ENCODE data around the gene ING1. TPM values are rescaled to one million over a fixed set of nuclear protein-coding genes. Genes with fewer than 3 reads are reported as not detected.

ING1 gene
- total RNA-seq, 3 donors from 2014 or later = 21.0 to 26.1 (median 26.1) TPM

DNA sequence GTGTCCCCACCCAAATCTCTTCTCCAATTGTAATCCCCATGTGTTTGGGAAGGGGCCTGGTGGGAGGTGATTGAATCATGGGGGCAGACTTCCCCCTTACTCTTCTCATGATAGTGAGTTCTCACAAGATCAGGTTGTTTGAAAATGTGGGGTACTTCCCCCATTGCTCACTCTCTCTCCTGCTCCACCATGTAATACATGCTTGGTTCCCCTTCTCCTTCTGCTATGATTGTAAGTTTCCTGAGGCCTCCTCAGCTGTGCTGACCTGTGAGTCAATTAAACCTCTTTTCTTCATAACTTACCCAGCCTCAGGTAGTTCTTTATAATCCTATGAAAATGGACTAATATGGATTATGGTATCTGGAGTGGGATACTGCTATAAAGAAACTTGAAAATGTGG is 24.1 kb downstream of the ING1 start:
- Histone ChIP-seq H3K27me3 (no peaks in the 10 kb centered on the region), H3K36me3 (no peaks in the 10 kb centered on the region), H3K4me1 (no peaks in the 10 kb centered on the region), H3K9me3 (no peaks in the 10 kb centered on the region), H3K27ac (no peak overlapping the region), H3K4me3 (no peak overlapping the region)
- TF ChIP-seq POLR2A (IDR thresholded peaks at IDR 0.05) (no peak), POLR2AphosphoS5 (IDR thresholded peaks at IDR 0.05) (no peak)
- TF ChIP-seq, protein P1, sequence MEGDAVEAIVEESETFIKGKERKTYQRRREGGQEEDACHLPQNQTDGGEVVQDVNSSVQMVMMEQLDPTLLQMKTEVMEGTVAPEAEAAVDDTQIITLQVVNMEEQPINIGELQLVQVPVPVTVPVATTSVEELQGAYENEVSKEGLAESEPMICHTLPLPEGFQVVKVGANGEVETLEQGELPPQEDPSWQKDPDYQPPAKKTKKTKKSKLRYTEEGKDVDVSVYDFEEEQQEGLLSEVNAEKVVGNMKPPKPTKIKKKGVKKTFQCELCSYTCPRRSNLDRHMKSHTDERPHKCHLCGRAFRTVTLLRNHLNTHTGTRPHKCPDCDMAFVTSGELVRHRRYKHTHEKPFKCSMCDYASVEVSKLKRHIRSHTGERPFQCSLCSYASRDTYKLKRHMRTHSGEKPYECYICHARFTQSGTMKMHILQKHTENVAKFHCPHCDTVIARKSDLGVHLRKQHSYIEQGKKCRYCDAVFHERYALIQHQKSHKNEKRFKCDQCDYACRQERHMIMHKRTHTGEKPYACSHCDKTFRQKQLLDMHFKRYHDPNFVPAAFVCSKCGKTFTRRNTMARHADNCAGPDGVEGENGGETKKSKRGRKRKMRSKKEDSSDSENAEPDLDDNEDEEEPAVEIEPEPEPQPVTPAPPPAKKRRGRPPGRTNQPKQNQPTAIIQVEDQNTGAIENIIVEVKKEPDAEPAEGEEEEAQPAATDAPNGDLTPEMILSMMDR (IDR thresholded peaks at IDR 0.05) = no peak
- intact Hi-C loops (cut with DNase I; ENCODE audit: low total_unique reads) = no loop called here
- DNase-seq (ENCODE audit: low spot score in 2 of 2) = no peak

- DNase-seq (ENCODE audit: low spot score in 2 of 2) = no peak
- TF ChIP-seq POLR2A (IDR thresholded peaks at IDR 0.05) = no peak
- no peak for TF ChIP-seq POLR2AphosphoS5 (IDR thresholded peaks at IDR 0.05)
- TF ChIP-seq, protein P1 (IDR thresholded peaks at IDR 0.05) = no peak
- H3K9me3 ChIP-seq = peaks cover 4 to 9% of the 10 kb centered on the region in 2 donors
- H3K4me3 ChIP-seq = no peak overlapping the region
- no peak overlapping the region for H3K27ac ChIP-seq
- no peaks in the 10 kb centered on the region for H3K36me3 ChIP-seq
- H3K4me1 ChIP-seq = no peaks in the 10 kb centered on the region
- H3K27me3 ChIP-seq = no peaks in the 10 kb centered on the region
- intact Hi-C loops (cut with DNase I; ENCODE audit: low total_unique reads) = no loop called here
Observed at GRCh38 chr13:110743687-110744086, 30.2 kb downstream of the ING1 start.

DNA sequence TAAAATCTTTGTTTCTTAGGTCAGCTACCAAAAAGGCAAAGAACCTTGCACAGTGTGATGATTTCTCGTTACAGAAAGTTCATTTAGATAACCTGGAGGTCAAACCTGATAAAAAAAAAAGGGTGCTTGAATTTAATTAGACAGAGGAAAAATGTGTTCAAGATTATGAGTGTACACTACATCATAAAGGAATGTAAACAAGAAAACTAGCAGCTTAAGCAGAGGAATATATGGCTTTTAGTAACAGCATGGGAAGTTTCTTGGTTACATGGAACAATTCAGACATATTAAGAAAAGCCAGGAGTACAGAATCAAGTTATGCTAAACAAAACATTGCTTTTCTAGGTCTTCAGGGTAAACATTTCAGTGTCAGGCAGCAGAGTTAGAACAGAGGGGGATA is 32.9 kb downstream of the ING1 start:
- Histone ChIP-seq H3K27ac (no peak overlapping the region), H3K4me3 (no peak overlapping the region), H3K9me3 (peaks cover 4 to 9% of the 10 kb centered on the region in 2 donors), H3K36me3 (no peaks in the 10 kb centered on the region), H3K4me1 (no peaks in the 10 kb centered on the region), H3K27me3 (no peaks in the 10 kb centered on the region)
- DNase-seq (ENCODE audit: low spot score in 2 of 2) = no peak
- TF ChIP-seq, protein P1 (IDR thresholded peaks at IDR 0.05) = no peak
- no peak for TF ChIP-seq POLR2AphosphoS5 (IDR thresholded peaks at IDR 0.05)
- TF ChIP-seq POLR2A (IDR thresholded peaks at IDR 0.05) = no peak
- intact Hi-C loops (cut with DNase I; ENCODE audit: low total_unique reads) = no loop called here

GRCh38 chr13:110748271-110748670 is 34.8 kb downstream of the ING1 start:
- TF ChIP-seq POLR2A (IDR thresholded peaks at IDR 0.05) (no peak), POLR2AphosphoS5 (IDR thresholded peaks at IDR 0.05) (no peak)
- TF ChIP-seq, protein P1 (IDR thresholded peaks at IDR 0.05) = no peak
- no peaks in the 10 kb centered on the region for H3K27me3 ChIP-seq
- intact Hi-C loops (cut with DNase I; ENCODE audit: low total_unique reads) = no loop called here
- no peak for DNase-seq (ENCODE audit: low spot score in 2 of 2)
- no peaks in the 10 kb centered on the region for H3K36me3 ChIP-seq
- H3K4me3 ChIP-seq = no peak overlapping the region
- H3K4me1 ChIP-seq = no peaks in the 10 kb centered on the region
- H3K27ac ChIP-seq = no peak overlapping the region
- peaks cover 4 to 8% of the 10 kb centered on the region in 2 donors for H3K9me3 ChIP-seq

GRCh38 chr13:110756219-110756631 is 42.7 kb downstream of the ING1 start:
- intact Hi-C loops (cut with DNase I; ENCODE audit: low total_unique reads) = no loop called here
- Histone ChIP-seq H3K36me3 (no peaks in the 10 kb centered on the region), H3K4me1 (no peaks in the 10 kb centered on the region), H3K9me3 (no peaks in the 10 kb centered on the region), H3K4me3 (no peak overlapping the region), H3K27ac (no peak overlapping the region), H3K27me3 (no peaks in the 10 kb centered on the region)
- no peak for DNase-seq (ENCODE audit: low spot score in 2 of 2)
- no peak for TF ChIP-seq POLR2A (IDR thresholded peaks at IDR 0.05)
- TF ChIP-seq, protein P1 (IDR thresholded peaks at IDR 0.05) = no peak
- no peak for TF ChIP-seq POLR2AphosphoS5 (IDR thresholded peaks at IDR 0.05)

All from breast epithelium (tissue), 4 donors.